Subcutaneous adipose tissue (tissue), 4 donors: ENCODE data around the gene BMP6. TPM values are rescaled to one million over a fixed set of nuclear protein-coding genes. Genes with fewer than 3 reads are reported as not detected.

Experiments used
- total RNA-seq, 4 donors: library from RNA; depleted of rRNA; stranded (reverse); fragments of >200 nt; gene quantifications; one replicate each; pipeline ENCODE4 v1.1.0, GENCODE V29; 2016
- TF ChIP-seq, protein P1 (sequence below): fragments of 450-650 bp; IDR thresholded peaks from one replicate; pipeline ENCODE4 v1.5.1; 2016; ENCODE audit warnings: low read depth, mild to moderate bottlenecking, control low read depth, antibody characterized with exemption, moderate library complexity

Gene BMP6
- total RNA-seq, 4 donors from 2014 or later, result 4.6 to 43.0 (median 11.7) TPM

DNA sequence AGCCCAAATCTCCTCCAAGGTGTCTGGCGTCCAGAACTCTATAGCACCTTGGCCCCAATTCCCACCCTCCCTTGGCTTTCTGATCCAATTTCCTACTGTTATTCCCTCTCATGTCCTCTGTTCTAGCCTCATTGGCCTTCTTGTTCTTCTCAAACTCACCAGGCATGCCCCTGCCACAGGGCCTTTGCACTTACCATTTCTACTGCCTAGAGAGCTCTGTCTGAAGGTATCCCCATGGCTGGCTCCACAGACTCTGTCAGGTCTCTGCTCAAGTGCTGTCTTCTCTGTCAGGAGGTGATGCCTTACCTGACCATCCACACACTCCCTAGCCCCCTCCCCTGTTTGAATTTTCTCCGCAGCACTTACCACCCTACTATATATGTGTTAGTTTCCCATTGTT lies 5.6 kb upstream of the BMP6 start:
- TF ChIP-seq, protein P1, sequence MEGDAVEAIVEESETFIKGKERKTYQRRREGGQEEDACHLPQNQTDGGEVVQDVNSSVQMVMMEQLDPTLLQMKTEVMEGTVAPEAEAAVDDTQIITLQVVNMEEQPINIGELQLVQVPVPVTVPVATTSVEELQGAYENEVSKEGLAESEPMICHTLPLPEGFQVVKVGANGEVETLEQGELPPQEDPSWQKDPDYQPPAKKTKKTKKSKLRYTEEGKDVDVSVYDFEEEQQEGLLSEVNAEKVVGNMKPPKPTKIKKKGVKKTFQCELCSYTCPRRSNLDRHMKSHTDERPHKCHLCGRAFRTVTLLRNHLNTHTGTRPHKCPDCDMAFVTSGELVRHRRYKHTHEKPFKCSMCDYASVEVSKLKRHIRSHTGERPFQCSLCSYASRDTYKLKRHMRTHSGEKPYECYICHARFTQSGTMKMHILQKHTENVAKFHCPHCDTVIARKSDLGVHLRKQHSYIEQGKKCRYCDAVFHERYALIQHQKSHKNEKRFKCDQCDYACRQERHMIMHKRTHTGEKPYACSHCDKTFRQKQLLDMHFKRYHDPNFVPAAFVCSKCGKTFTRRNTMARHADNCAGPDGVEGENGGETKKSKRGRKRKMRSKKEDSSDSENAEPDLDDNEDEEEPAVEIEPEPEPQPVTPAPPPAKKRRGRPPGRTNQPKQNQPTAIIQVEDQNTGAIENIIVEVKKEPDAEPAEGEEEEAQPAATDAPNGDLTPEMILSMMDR, result no peak

DNA sequence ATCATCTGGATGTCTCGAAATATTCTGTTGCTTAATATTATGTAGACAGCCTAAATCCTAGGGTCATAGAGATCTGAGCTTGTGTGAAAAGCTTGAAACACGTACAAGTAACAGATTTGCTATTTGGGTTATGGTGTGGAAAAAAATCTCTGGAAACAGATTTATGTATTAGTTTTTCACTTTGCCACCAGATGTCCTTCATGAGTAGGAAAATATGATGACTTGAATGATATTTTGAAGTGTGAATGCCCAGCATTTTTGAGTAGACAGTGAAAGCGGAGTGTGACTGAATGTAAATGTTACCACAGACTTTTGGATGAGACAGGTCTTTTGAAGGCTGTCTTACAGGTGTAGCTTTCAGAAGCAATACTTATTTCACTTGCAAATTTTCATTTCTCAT lies 4.2 kb upstream of the BMP6 start:
- TF ChIP-seq, protein P1, result no peak

DNA sequence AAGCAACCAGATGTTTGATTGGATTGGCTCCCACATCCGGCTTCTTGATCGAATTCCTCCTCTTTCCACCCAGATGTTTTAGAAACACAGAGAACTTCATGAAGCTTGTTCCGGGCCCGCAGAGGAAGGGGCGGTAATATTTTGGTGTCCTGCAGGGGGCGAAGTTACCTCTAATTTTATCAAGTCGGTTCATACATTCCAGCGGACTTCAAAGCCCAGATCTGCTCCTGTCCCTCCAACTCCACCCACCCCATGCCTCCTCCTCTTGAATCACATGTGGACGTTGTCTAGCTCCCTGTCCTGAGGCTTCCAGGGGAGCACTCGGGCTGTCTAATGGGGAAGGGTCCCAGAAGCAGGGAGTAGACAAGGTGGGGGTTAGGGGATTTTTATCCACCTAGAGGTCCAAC lies 2.9 kb upstream of the BMP6 start:
- TF ChIP-seq, protein P1, result no peak

DNA sequence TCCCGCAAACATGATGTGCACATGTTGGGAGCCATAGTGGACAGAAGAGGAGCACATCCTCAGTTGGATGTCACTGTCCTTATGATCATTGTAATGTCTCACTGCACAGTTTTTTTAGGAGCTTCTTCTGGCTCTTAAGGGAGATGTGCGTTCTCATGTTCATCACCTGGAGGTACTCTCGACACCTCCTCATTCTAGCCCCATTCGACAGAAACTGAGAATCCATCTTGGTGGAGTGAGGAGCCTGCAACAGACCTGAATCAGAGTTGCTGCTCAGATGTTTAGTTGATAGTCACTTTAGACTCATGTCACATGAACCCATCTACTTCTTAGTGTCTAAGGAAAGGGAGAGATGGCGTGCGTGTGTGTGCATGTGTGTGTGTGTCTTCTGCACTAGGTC lies 2.3 kb upstream of the BMP6 start:
- TF ChIP-seq, protein P1, result no peak

DNA sequence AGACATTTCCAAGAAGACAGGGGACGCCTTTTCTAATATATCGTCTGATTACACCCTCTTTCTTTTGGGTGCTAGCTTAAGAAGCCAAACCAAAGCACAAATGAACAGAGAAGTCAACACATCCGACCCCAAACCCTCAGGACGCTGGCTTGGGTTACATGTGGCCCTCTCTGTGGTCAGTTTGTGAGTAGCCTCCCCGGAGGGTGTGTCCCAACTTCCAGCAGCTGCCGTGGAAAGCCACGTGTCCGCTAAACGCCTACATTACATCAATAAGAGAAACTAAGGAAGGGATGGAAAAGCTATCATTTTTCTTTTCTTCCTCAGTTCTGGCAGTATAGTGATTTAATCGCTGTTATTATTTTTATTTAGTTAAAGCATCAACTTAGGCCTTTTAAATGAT lies 487 bp upstream of the BMP6 start:
- TF ChIP-seq, protein P1, result no peak

DNA sequence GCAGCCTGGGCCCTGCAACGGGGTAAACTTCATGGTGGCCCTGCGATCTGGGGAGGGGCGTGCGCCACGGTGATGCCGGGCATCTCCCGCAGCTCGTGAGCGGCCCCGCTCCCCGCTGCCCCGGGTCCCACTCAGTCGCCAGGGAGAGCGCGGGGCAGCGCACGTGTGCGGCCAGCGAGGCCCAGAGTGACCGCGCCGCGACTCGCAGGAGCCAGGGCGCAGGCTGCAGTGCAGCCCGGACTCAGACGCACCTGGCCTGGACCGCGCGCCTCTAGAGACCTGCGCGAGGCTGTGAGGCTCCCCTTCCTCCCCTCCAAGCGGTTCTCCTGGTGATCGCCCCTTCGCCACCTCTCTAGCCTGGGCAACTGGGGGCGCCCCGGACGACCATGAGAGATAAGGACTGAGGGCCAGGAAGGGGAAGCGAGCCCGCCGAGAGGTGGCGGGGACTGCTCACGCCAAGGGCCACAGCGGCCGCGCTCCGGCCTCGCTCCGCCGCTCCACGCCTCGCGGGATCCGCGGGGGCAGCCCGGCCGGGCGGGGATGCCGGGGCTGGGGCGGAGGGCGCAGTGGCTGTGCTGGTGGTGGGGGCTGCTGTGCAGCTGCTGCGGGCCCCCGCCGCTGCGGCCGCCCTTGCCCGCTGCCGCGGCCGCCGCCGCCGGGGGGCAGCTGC lies 652 bp downstream of the BMP6 start:
- TF ChIP-seq, protein P1, result no peak

DNA sequence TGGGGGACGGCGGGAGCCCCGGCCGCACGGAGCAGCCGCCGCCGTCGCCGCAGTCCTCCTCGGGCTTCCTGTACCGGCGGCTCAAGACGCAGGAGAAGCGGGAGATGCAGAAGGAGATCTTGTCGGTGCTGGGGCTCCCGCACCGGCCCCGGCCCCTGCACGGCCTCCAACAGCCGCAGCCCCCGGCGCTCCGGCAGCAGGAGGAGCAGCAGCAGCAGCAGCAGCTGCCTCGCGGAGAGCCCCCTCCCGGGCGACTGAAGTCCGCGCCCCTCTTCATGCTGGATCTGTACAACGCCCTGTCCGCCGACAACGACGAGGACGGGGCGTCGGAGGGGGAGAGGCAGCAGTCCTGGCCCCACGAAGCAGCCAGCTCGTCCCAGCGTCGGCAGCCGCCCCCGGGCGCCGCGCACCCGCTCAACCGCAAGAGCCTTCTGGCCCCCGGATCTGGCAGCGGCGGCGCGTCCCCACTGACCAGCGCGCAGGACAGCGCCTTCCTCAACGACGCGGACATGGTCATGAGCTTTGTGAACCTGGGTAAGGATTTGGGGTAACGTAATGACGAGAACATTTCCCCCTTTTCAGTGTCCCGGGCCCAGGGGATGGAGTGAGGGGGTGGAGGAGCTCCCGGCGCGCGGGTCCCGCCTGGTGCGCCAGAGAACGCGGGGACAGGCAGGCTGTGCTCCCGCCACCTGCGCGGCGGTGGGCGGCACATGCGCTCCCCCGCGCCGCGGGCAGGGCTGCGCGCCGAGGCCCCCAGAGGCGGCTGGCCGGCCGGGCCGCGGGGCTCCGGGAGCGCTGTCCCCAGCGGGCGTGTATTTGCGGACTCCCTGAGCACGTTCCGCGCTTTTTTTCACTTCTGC lies 1.4 kb downstream of the BMP6 start:
- TF ChIP-seq, protein P1, result no peak
